Skeletal muscle tissue (tissue), 4 donors: Measurements from ENCODE around the gene BICRAL. TPM values are rescaled to one million over a fixed set of nuclear protein-coding genes. Genes with fewer than 3 reads are reported as not detected.

ENCODE experiments used
- H3K27ac ChIP-seq: one replicate; pipeline ENCODE4 v1.7.0; 2013; ENCODE audit warnings: mild to moderate bottlenecking, low read depth, low read length, inconsistent platforms
- H3K27me3 ChIP-seq, 3 donors: one replicate each; pipeline ENCODE4 v1.7.0; 2013; ENCODE audit warnings: low read length in 3 of 3; ENCODE audit not compliant: control insufficient read depth in 3 of 3, insufficient read depth in 3 of 3
- H3K36me3 ChIP-seq, 3 donors: one replicate each; pipeline ENCODE4 v1.7.0; 2013; ENCODE audit warnings: low read length in 3 of 3; ENCODE audit not compliant: control insufficient read depth in 3 of 3, insufficient read depth in 3 of 3
- H3K4me1 ChIP-seq, 3 donors: one replicate each; pipeline ENCODE4 v1.7.0; 2013; ENCODE audit warnings: low read length in 3 of 3, mild to moderate bottlenecking in 3 of 3; ENCODE audit not compliant: control insufficient read depth in 3 of 3, insufficient read depth in 3 of 3
- H3K4me3 ChIP-seq, 3 donors: one replicate each; pipeline ENCODE4 v1.7.0; 2013; ENCODE audit warnings: low read length in 3 of 3
- H3K9ac ChIP-seq, 3 donors: one replicate each; pipeline ENCODE4 v1.7.0; 2013; ENCODE audit warnings: low read length in 3 of 3, mild to moderate bottlenecking in 3 of 3, moderate library complexity in 2 of 3, low read depth in 1 of 3
- H3K9me3 ChIP-seq, 3 donors: one replicate each; pipeline ENCODE4 v1.7.0; 2013; ENCODE audit warnings: low read length in 3 of 3; ENCODE audit not compliant: control insufficient read depth in 3 of 3
- total RNA-seq: library from RNA; depleted of rRNA; stranded (reverse); fragments of >200 nt; gene quantifications from one replicate; pipeline ENCODE4 v1.2.3, GENCODE V29; 2014
- donor health status: Osteomylitis.

Gene BICRAL
- total RNA-seq, 1 donor from 2014 or later = 10.4 TPM

DNA sequence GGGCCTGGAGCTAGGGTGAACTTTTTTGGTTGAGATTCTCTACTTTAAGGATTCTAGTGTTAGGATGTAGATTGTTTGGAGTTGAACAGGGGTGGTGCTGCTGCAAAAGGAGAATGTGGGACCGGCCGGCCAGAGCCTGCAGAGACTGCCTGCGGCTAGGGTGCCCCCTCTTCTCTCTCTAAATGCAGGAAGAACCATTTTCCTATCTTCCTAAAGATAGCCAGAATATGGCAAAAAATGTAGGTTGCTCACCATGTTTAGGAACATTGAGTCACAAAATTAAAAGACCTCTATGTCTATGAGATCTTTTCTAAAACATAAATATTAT lies 39.5 kb downstream of the BICRAL start:
- peak overlapping the region; percentile 60 to 69 (median 65) for H3K4me3 ChIP-seq
- H3K36me3 ChIP-seq = peaks cover 0 to 10% (median 3%) of the 10 kb centered on the region in 3 donors
- peak overlapping the region; percentile 87 for H3K27ac ChIP-seq
- H3K9me3 ChIP-seq = no peaks in the 10 kb centered on the region
- H3K4me1 ChIP-seq = peaks cover 27 to 33% (median 29%) of the 10 kb centered on the region in 3 donors
- H3K27me3 ChIP-seq = no peaks in the 10 kb centered on the region
- H3K9ac ChIP-seq = peak overlapping the region; percentile 48 to 78 (median 63)

DNA sequence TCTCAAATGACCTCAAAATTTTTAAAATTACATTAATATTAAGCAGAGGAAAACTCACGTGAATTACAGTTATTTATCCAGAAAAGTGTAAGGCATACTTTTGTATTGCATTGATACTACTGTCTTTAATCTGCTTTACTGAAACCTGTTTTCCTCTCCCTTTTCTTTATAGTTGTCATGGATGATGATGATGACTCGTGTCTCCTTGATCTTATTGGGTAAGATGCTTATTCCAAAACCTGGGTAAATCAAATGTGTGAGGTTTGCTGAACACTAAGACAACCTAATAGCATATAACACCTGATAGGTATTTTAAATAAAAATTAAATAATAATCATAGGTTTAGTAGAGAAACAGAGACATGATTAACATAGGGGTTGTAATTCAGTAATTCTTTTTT lies 40.0 kb downstream of the BICRAL start:
- peaks cover under 1 to 10% (median 3%) of the 10 kb centered on the region in 3 donors for H3K36me3 ChIP-seq
- no peaks in the 10 kb centered on the region for H3K9me3 ChIP-seq
- H3K27me3 ChIP-seq = no peaks in the 10 kb centered on the region
- peak overlapping the region; percentile 87 for H3K27ac ChIP-seq
- H3K9ac ChIP-seq = peak overlapping the region in 2 of 3 donors; percentile 24 to 78
- H3K4me3 ChIP-seq = no peak overlapping the region
- H3K4me1 ChIP-seq = peaks cover 27 to 33% (median 29%) of the 10 kb centered on the region in 3 donors

DNA sequence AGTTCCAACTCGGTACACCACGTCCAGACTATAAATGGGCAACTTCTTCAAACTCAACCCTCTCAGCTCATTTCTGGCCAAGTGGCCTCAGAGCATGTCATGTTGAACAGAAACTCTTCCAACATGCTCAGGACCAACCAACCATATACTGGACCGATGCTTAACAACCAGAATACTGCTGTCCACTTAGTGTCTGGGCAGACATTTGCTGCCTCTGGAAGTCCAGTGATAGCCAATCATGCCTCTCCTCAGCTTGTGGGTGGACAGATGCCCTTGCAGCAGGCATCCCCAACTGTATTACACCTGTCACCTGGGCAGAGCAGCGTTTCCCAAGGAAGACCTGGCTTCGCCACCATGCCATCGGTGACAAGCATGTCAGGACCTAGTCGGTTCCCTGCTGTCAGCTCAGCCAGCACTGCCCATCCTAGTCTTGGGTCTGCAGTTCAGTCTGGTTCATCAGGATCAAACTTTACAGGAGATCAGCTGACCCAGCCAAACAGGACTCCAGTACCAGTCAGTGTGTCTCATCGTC lies 47.8 kb downstream of the BICRAL start:
- H3K9ac ChIP-seq = no peak overlapping the region
- H3K4me3 ChIP-seq = no peak overlapping the region
- H3K36me3 ChIP-seq = peaks cover 19 to 45% (median 36%) of the 10 kb centered on the region in 3 donors
- H3K9me3 ChIP-seq = no peaks in the 10 kb centered on the region
- no peak overlapping the region for H3K27ac ChIP-seq
- H3K4me1 ChIP-seq = peaks cover 0 to 2% (median 0%) of the 10 kb centered on the region in 3 donors
- no peaks in the 10 kb centered on the region for H3K27me3 ChIP-seq

DNA sequence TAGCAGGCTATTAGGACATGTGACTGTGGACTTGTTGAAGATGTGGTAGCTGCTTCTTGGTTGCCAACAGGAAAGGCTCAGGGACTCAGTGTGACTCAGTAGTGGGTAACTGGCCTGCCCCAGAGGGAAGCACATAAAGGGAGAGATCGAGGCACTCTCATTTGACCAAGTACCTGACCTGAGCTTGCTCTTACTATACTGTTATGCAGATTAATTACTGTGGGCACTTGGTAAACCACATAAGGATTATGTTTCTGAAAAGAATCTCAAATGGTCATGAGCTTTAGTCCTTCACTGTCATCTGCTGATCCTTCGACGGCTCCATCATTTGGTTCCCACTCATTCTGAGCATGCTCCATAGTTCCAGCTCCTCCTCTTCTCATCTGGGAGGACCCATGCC lies 49.4 kb downstream of the BICRAL start:
- peaks cover 16 to 45% (median 37%) of the 10 kb centered on the region in 3 donors for H3K36me3 ChIP-seq

DNA sequence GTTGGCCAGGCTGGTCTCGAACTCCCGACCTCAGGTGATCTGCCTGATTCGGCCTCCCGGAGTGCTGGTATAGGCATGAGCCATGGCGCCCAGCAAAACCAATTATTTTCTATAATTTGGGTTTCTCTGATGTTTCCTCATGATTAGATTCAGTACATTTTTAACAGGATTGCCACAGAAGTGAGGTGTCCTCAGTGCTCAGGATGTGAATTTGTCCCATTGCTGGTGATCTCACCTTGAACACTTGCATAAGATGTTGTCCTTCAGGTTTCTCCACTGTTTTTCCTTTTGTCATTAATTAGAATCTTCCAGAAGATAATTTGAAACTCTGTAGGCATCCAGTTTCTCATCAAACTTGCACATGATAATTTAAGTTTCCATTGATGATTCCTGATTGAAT lies 52.2 kb downstream of the BICRAL start:
- no peaks in the 10 kb centered on the region for H3K9me3 ChIP-seq
- peaks cover 0 to 2% (median 0%) of the 10 kb centered on the region in 3 donors for H3K4me1 ChIP-seq
- H3K27ac ChIP-seq = no peak overlapping the region
- H3K27me3 ChIP-seq = no peaks in the 10 kb centered on the region
- H3K9ac ChIP-seq = no peak overlapping the region
- H3K36me3 ChIP-seq = peaks cover 10 to 29% (median 29%) of the 10 kb centered on the region in 3 donors
- H3K4me3 ChIP-seq = no peak overlapping the region

More for the DNA sequence above, 49.4 kb downstream of the BICRAL start:
- Histone ChIP-seq H3K27me3 (no peaks in the 10 kb centered on the region), H3K4me1 (peaks cover 0 to 2% (median 0%) of the 10 kb centered on the region in 3 donors), H3K9ac (no peak overlapping the region), H3K9me3 (no peaks in the 10 kb centered on the region), H3K4me3 (no peak overlapping the region), H3K27ac (no peak overlapping the region)

DNA sequence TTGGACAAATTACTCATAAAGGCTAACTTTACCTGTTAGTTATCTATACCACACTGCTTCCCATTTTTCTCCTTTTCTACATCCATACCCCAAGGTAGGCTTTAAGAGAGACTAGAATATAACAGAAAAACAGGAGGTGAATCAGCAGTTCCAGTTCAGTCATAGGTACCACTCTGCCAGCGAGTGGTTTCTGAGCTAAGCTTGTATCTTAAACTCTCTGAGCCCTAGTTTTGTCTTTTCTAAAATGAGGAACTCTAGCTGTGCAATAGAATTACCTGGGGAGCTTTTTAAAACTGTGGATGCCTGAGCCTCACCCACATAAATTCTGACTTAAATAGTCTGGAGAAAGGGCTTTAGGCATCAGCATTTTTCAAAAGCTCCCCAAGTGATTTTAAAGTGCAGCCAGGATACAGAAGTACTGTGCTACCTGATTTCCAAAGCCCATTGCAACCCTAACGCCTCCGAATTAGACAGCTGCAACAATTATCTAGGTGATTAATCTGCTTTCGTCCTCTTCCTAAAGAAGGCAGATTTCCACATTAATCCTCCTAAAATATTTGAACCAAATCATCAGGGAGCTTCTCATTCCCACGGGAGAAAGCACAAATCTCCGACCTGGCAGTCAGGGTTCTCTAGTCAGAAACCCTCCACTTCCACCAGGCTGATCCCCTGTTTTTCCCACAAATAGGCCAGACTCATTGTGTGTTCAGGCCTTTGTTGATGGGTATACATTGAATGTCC lies 60.2 kb downstream of the BICRAL start:
- Histone ChIP-seq H3K9ac (no peak overlapping the region), H3K9me3 (no peaks in the 10 kb centered on the region), H3K4me3 (no peak overlapping the region), H3K36me3 (peaks cover 2 to 3% (median 3%) of the 10 kb centered on the region in 3 donors), H3K27me3 (no peaks in the 10 kb centered on the region), H3K27ac (no peak overlapping the region), H3K4me1 (peaks cover 7 to 8% (median 7%) of the 10 kb centered on the region in 3 donors)

DNA sequence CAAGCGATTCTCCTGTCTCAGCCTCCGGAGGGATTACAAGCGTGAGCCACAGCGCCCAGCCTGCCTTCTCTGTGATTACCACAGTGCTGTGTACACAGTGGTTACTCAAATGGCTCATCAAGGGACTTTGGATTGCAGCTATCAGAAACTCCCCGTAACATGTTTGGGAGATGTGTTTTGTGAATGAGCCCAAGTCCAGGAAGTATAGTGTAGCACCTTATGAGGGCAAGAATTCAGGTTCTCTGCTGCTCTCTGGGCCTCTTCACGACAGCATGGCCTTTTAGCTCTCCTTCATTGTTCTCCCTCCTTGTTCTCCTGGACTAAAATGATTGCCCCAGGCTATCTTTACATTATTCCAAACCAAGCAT lies 63.5 kb downstream of the BICRAL start:
- H3K9ac ChIP-seq = no peak overlapping the region
- peaks cover 7 to 8% (median 7%) of the 10 kb centered on the region in 3 donors for H3K4me1 ChIP-seq
- H3K27me3 ChIP-seq = no peaks in the 10 kb centered on the region
- peak overlapping the region in 1 of 3 donors; percentile 9 for H3K4me3 ChIP-seq
- peak overlapping the region; percentile 69 for H3K27ac ChIP-seq
- H3K9me3 ChIP-seq = no peaks in the 10 kb centered on the region
- peaks cover 0 to 3% (median 2%) of the 10 kb centered on the region in 3 donors for H3K36me3 ChIP-seq

DNA sequence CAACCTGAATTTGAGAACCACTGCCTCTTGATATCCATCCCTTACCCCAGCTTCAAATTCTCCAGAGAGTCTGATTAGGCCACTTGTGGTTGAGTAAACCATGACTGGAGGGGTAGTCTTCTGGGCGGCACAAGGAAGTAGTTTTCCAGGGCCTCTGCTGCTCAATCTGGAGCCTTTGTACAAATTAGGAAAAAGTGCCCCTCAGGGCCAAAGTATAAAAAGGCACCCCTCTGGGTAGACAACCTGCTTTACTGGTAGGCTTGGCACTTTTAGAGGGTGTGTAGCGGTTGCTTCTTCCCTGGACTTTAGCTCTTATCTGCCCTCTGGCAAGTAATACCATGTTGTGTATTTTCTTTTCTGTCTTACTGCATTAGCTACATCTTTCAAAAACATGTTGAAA lies 64.7 kb downstream of the BICRAL start:
- Histone ChIP-seq H3K4me1 (peaks cover 7 to 11% (median 7%) of the 10 kb centered on the region in 3 donors), H3K9me3 (no peaks in the 10 kb centered on the region), H3K27me3 (no peaks in the 10 kb centered on the region)

DNA sequence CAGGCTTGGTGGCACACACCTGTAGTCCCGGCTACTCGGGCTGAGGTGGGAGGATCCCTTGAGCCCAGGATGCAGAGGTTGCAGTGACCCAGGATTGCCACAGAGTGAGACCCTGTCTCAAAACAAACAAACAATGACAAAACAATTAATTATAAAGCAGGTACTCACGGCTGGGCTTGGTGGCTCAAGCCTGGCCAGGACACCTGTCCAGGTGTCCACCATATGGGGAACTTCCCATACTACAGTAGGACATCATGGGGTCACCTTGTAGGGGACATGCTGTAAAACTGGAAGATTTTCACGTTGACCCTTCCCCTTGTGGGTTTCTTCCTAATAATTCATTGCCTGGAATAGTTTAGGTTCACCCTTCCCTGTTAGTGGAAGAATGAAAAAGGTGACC lies 66.8 kb downstream of the BICRAL start:
- H3K36me3 ChIP-seq = peaks cover 9 to 11% (median 10%) of the 10 kb centered on the region in 3 donors
- H3K9ac ChIP-seq = no peak overlapping the region
- no peaks in the 10 kb centered on the region for H3K9me3 ChIP-seq
- H3K4me1 ChIP-seq = peaks cover 7 to 11% (median 7%) of the 10 kb centered on the region in 3 donors
- H3K27ac ChIP-seq = no peak overlapping the region
- H3K27me3 ChIP-seq = no peaks in the 10 kb centered on the region
- H3K4me3 ChIP-seq = no peak overlapping the region

More for the DNA sequence above, 64.7 kb downstream of the BICRAL start:
- no peak overlapping the region for H3K9ac ChIP-seq
- H3K4me3 ChIP-seq = no peak overlapping the region
- H3K36me3 ChIP-seq = peaks cover 0 to 3% (median 2%) of the 10 kb centered on the region in 3 donors
- no peak overlapping the region for H3K27ac ChIP-seq

DNA sequence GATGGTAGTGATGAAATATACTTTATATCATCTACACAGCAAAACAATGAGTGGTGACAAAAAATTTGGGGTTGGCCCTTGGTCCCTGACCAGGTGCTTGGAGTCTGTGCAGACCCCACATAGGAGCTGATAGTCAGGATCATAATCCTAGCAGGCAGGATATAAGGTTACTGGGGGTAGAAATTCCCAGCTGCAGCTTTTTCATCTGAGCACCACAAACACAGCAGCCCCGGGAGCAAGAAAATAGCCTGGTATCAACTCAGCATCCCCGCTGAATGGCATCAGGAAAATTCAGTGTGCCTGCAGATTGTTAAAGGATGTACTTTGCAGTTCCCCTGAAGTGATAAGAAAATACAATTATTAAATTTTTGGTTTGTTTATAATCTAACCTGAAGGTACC lies 69.7 kb downstream of the BICRAL start:
- Histone ChIP-seq H3K36me3 (peaks cover 19 to 40% (median 34%) of the 10 kb centered on the region in 3 donors), H3K27ac (no peak overlapping the region)

More for the DNA sequence above, 69.7 kb downstream of the BICRAL start:
- Histone ChIP-seq H3K4me1 (peaks cover 0 to 3% (median 0%) of the 10 kb centered on the region in 3 donors), H3K9me3 (no peaks in the 10 kb centered on the region), H3K4me3 (no peak overlapping the region), H3K27me3 (no peaks in the 10 kb centered on the region), H3K9ac (no peak overlapping the region)
